Naive thymus-derived CD8-positive, alpha-beta T cell (primary cell): ENCODE measurements around the gene NCKAP5. TPM values are rescaled to one million over a fixed set of nuclear protein-coding genes. Genes with fewer than 3 reads are reported as not detected.

Source experiments
- ATAC-seq, 2 donors: fragments of 150-1000 bp; cut with Tn5 transposase in 1 of 2; sonication (Bioruptor Pico), chemical (Tn5 transposase) in 1 of 2; 1 replicate in 1 of 2; 2 replicates in 1 of 2; pipeline ENCODE4 v1.10.0; 2021; ENCODE audit warnings: mild to moderate bottlenecking in 2 of 2, moderate library complexity in 2 of 2
- POLR2A ChIA-PET: fragments of 350-600 bp; sonication (Branson Sonifier 250); formaldehyde crosslinking; loops from one replicate; lab custom pipeline; 2021; ENCODE audit warnings: antibody characterized with exemption; lab: Charles Lee
- DNase-seq, 10 donors: peaks; one replicate each; pipeline versions ENCODE4 v3.0.0 to v3.0.0-alpha.2; 2020 to 2022
- H3K27ac Mint-ChIP-seq, 10 donors: one replicate each; pipeline ENCODE4 v1.8.0; 2020 to 2022; ENCODE audit warnings: mild to moderate bottlenecking in 10 of 10, mixed read lengths in 10 of 10, moderate library complexity in 4 of 10, inconsistent platforms in 1 of 10
- H3K27me3 Mint-ChIP-seq, 5 donors: one replicate each; pipeline ENCODE4 v1.8.0; 2021 to 2022; ENCODE audit warnings: mixed read lengths in 5 of 5
- H3K36me3 Mint-ChIP-seq, 3 donors: one replicate each; pipeline ENCODE4 v1.8.0; 2020 to 2022; ENCODE audit warnings: mixed read lengths in 3 of 3, mild to moderate bottlenecking in 2 of 3, inconsistent platforms in 1 of 3
- H3K4me1 Mint-ChIP-seq, 4 donors: one replicate each; pipeline ENCODE4 v1.8.0; 2021 to 2022; ENCODE audit warnings: mixed read lengths in 4 of 4
- H3K4me3 Mint-ChIP-seq, 10 donors: one replicate each; pipeline ENCODE4 v1.8.0; 2020 to 2022; ENCODE audit warnings: mild to moderate bottlenecking in 10 of 10, mixed read lengths in 10 of 10, moderate library complexity in 6 of 10, inconsistent platforms in 1 of 10
- H3K9me3 Mint-ChIP-seq, 9 donors: one replicate each; pipeline ENCODE4 v1.8.0; 2020 to 2022; ENCODE audit warnings: mixed read lengths in 9 of 9, mild to moderate bottlenecking in 3 of 9, inconsistent platforms in 1 of 9, moderate library complexity in 1 of 9
- polyA plus RNA-seq, 3 donors: library from polyadenylated mRNA; unstranded; fragments of 300-500 nt; fragmentation: Illumina TruSeq; gene quantifications; one replicate each; pipeline ENCODE4 v1.2.3, GENCODE V29; 2021
- total RNA-seq, 8 experiments: library from RNA in 2 of 8; stranded (reverse) in 2 of 8; gene quantifications; one replicate each; pipeline ENCODE4 v1.2.3 and lab custom pipeline; 2021 to 2026

The NCKAP5 gene
- total and polyA plus RNA-seq, 5 experiments from 2014 or later: not detected

DNA sequence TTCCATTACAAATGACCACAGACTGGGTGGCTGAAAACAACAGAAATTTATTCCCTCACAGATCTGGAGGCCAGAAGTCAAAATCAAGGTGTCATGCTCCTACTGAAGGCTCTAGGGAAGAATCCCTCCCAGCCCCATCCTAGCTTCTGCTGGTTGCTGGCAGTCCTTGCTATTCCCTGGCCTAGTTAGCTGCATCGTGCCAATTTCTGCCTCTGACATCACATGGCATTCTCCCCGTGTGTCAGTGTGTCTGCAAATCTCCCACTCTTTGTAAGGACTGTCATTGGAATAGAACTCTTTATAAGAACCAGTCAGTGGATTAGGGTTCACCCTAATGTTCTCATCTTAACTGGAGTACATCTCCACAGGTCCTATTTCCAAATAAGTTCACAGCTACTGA, 30.5 kb upstream of the NCKAP5 start:
- POLR2A ChIA-PET: no interaction called here
- Mint-ChIP-seq H3K36me3 (no peaks in the 10 kb centered on the region), H3K27me3 (peaks cover 0 to 33% (median 6%) of the 10 kb centered on the region in 5 donors), H3K4me1 (peaks cover 0 to 2% (median 0%) of the 10 kb centered on the region in 4 donors), H3K9me3 (peaks cover 0 to 27% (median 2%) of the 10 kb centered on the region in 9 donors), H3K4me3 (no peak overlapping the region), H3K27ac (no peak overlapping the region)
- DNase-seq (no peak), ATAC-seq (no peak)

DNA sequence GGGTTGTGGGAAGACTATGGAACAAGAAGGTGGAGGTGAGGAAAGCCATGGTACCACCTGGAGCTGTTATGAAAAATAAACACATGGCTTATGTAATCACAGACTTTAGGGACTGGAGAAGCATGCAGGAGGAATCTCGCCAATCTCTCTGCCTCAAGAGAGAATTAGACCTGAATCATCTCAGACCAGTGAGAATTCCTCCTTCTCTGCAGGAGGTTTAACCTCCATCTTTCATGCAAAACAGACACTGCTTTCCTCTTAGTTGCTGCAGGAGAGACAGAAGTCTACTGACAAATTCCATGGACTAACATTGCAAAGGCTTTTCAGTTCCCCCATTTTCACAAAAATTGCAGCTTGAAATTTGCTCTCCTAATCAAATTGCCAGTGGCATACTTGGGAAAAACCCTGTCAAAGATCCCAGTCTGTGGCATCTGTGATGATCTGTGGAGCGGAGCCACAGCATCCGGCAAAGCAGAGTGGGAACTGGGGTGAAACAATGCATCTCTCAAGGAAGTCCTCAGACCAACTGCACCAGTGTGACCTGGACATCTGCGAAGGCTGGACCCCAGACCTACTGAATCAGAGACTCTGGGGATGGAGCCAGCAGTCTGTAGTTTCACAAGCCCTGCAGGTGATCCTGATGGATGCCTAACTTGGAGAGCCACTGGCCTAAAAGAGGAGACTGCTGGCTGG, 28.6 kb upstream of the NCKAP5 start:
- no peak overlapping the region for H3K4me3 Mint-ChIP-seq
- no peak for ATAC-seq
- no peaks in the 10 kb centered on the region for H3K36me3 Mint-ChIP-seq
- H3K27ac Mint-ChIP-seq: no peak overlapping the region
- peaks cover 0 to 16% (median 2%) of the 10 kb centered on the region in 9 donors for H3K9me3 Mint-ChIP-seq
- H3K4me1 Mint-ChIP-seq: no peaks in the 10 kb centered on the region
- POLR2A ChIA-PET: no interaction called here
- DNase-seq: no peak
- H3K27me3 Mint-ChIP-seq: peaks cover 0 to 33% (median 6%) of the 10 kb centered on the region in 5 donors

DNA sequence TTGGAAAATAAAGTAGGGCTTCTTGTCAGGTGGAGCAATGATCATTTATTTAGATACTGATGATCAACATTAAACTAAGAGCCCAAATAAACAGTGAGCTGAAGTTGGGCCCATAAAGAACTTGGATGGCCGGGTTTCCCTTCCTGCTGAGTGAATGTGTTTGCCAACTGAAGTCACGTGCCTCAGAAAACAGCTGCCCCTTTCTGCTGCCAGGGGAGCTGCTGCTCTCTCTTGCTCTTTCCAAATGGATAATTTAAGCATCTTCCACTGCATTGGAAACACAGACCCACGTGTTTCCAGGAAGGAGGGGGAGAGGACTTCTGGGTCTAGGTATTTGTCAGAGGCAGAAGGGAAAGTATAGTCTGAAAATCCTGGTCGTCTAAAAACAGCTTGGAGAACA, 22.9 kb upstream of the NCKAP5 start:
- Mint-ChIP-seq H3K4me3 (no peak overlapping the region), H3K27me3 (peaks cover 0 to 22% (median 5%) of the 10 kb centered on the region in 5 donors), H3K4me1 (no peaks in the 10 kb centered on the region), H3K9me3 (peaks cover 0 to 16% (median 0%) of the 10 kb centered on the region in 9 donors), H3K27ac (no peak overlapping the region), H3K36me3 (no peaks in the 10 kb centered on the region)
- no peak for DNase-seq
- no peak for ATAC-seq
- POLR2A ChIA-PET: no interaction called here

DNA sequence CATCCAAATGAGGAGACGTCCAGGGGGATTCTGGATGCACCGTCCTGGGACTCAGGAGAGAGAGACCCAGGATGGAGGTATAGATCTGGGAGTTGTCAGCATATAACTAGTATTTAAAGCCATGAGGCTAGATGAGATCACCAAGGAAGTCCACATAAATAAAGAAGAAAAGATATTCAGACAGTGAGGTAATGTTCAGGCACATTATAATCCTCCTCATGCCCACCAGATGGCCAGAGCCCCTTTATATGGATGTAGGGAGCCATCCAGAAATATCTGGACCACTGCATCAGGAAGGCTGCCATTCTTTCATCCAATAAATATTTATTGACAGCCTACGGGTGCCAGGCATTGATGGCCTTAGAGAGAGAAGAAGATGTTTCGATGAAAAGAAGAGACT, 21.2 kb upstream of the NCKAP5 start:
- H3K36me3 Mint-ChIP-seq: no peaks in the 10 kb centered on the region
- H3K4me3 Mint-ChIP-seq: no peak overlapping the region
- no peaks in the 10 kb centered on the region for H3K4me1 Mint-ChIP-seq
- ATAC-seq: no peak
- DNase-seq: no peak
- H3K27me3 Mint-ChIP-seq: peaks cover 0 to 13% (median 2%) of the 10 kb centered on the region in 5 donors
- H3K27ac Mint-ChIP-seq: no peak overlapping the region
- POLR2A ChIA-PET: no interaction called here
- H3K9me3 Mint-ChIP-seq: peaks cover 0 to 16% (median 0%) of the 10 kb centered on the region in 9 donors

DNA sequence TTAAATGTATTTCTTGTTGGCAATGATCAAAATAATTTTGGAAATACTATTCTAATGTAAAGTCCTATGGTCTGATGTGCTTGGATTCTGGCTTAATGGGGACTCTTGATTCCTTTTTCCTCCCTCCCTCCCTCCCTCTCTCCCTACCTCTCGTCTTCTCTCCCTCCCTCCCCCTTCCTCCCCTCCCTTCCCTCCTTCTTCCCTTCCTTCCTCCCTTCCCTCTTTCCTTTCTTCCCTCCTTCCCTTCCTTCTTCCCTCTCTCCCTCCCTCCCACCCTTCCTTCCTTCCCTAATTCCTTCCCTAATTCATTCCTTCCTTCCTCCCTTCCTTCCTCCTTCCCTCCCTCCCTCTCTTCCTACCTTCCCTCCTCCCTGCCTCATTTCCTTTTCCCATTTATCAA, 19.9 kb upstream of the NCKAP5 start:
- ATAC-seq: no peak
- POLR2A ChIA-PET: no interaction called here
- Mint-ChIP-seq H3K36me3 (no peaks in the 10 kb centered on the region), H3K4me3 (no peak overlapping the region), H3K27ac (no peak overlapping the region), H3K9me3 (peaks cover 0 to 16% (median 0%) of the 10 kb centered on the region in 9 donors), H3K27me3 (peaks cover 0 to 8% (median 0%) of the 10 kb centered on the region in 5 donors), H3K4me1 (no peaks in the 10 kb centered on the region)
- DNase-seq: no peak

DNA sequence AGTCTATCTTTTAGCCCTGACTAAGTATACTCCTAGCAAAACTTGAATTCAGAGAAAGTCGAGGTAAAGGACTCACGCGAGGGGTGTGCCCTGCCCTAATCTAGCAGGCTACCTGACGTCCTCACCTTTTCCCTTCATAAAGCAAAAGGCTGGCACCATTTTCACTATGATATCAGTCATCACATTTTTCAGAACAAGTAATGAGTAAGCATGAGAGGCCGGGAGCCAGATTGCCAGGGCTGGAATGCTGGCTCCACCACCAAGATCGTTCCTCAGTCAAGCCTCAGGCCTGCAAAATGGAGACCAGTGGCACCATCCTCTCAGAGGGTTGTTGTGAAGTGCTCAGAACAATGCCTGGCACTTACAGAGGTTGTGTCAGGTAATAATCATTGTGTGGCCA, 18.7 kb upstream of the NCKAP5 start:
- Mint-ChIP-seq H3K4me1 (no peaks in the 10 kb centered on the region), H3K36me3 (no peaks in the 10 kb centered on the region), H3K27me3 (peaks cover 0 to 8% (median 0%) of the 10 kb centered on the region in 5 donors), H3K27ac (no peak overlapping the region), H3K4me3 (no peak overlapping the region), H3K9me3 (peaks cover 0 to 16% (median 0%) of the 10 kb centered on the region in 9 donors)
- ATAC-seq (no peak), DNase-seq (no peak)
- POLR2A ChIA-PET: no interaction called here

DNA sequence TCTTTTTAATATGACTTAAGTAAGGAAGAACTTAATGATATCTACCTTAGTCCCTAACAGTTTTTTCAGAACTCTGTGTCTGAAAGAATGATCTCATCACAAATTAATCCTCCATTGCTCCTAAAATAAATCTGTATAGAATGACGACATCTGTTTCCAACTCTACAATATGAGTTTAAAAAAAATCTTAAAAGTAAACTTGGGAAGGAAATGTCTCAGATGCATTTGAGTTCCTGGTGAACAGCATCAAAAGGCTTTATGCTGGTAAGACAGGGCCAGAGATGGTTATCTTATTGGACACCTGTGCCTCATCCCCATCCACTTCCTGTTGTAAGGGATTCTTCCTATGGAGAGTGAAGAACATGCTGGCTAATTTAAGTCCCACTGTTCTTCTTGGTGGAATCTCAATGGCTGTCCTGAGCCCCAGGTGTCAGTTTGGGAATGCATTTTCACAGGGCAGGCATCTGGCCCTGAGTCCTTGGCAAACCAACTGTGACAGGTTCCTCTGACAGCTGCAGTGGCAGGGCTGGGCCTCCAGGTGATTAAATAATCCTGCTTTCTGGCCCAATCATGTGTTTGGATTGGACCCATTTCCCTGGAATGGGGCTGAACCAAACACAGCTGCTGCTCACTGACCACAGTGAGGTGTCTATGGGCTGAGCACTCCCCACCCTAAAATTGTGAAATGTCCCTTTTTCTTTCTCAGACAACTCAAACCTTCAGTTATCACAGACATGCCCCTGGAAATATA, 12.9 kb upstream of the NCKAP5 start:
- POLR2A ChIA-PET: no interaction called here
- no peaks in the 10 kb centered on the region for H3K4me1 Mint-ChIP-seq
- no peaks in the 10 kb centered on the region for H3K36me3 Mint-ChIP-seq
- DNase-seq (no peak), ATAC-seq (no peak)
- no peak overlapping the region for H3K27ac Mint-ChIP-seq
- H3K4me3 Mint-ChIP-seq: no peak overlapping the region
- H3K9me3 Mint-ChIP-seq: peaks cover 0 to 4% (median 0%) of the 10 kb centered on the region in 9 donors
- H3K27me3 Mint-ChIP-seq: peaks cover 0 to 15% (median 3%) of the 10 kb centered on the region in 5 donors

DNA sequence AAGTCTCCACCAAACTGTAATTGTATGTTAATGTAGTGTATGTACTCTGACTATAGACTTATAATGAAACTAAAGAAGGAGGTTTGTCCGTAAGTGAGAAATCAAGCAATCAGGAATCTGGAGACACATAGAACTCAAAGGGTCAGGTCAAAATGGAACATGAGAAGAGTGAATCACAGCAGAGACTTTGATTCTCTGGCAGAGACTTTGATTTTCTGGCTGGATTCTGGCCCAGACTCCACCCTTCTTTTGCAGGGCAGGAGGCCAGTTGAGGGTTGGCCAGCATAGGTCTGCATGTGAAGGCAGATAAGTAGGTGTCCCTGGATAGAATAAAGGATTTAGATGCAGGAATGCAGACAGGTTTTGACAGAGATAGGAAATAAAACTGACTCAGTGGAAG, 11.0 kb upstream of the NCKAP5 start:
- no peaks in the 10 kb centered on the region for H3K36me3 Mint-ChIP-seq
- H3K27ac Mint-ChIP-seq: no peak overlapping the region
- POLR2A ChIA-PET: no interaction called here

DNA sequence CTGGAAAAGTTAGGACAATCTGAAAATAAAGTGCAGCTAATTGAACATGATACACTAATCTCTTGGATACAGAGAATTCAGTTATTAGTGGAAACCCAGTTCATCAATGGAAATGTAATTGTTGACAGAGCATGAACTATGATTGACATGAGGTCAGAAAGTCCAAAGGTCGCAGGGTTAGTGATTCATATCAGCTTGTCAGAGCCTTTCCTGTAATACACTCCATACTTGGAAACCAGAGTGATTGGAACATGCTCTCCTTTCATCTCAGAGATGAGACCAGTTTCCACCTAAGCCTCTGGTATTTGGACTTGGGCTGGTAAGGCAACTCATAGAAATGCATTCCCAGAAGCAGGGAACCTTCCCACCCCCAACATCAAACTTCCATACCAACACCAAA, 8.5 kb upstream of the NCKAP5 start:
- Mint-ChIP-seq H3K4me1 (no peaks in the 10 kb centered on the region), H3K4me3 (no peak overlapping the region), H3K36me3 (no peaks in the 10 kb centered on the region), H3K27me3 (peaks cover 0 to 15% (median 3%) of the 10 kb centered on the region in 5 donors), H3K9me3 (peaks cover 0 to 4% (median 0%) of the 10 kb centered on the region in 9 donors), H3K27ac (no peak overlapping the region)
- ATAC-seq: no peak
- POLR2A ChIA-PET: no interaction called here
- DNase-seq: no peak

More for the DNA sequence above, 11.0 kb upstream of the NCKAP5 start:
- DNase-seq: no peak
- Mint-ChIP-seq H3K4me1 (no peaks in the 10 kb centered on the region), H3K4me3 (no peak overlapping the region), H3K9me3 (no peaks in the 10 kb centered on the region), H3K27me3 (peaks cover 0 to 15% (median 3%) of the 10 kb centered on the region in 5 donors)
- no peak for ATAC-seq

DNA sequence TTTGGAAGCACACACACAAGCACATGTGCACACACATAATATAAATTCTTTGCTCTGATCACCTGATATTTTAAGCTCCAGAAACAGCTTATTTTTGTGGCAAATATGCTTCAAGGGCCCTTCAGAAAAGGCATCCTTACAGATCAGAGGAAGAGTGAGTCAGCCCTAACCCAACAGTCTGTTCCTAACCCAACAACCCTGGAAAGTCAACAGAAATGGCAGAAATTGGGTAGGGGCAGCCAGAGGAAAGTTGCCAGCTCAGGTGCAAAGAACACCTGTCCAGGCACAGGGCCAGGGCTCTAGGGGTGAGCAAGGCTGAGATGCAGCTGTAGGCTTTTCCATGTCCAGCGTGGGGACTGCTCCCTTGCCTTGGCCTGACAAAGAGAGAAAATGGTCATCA, 6.4 kb upstream of the NCKAP5 start:
- ATAC-seq (no peak), DNase-seq (no peak)
- Mint-ChIP-seq H3K4me1 (no peaks in the 10 kb centered on the region), H3K36me3 (no peaks in the 10 kb centered on the region), H3K27ac (no peak overlapping the region), H3K27me3 (peaks cover 0 to 15% (median 2%) of the 10 kb centered on the region in 5 donors), H3K4me3 (no peak overlapping the region), H3K9me3 (peaks cover 0 to 4% (median 0%) of the 10 kb centered on the region in 9 donors)
- POLR2A ChIA-PET: no interaction called here

DNA sequence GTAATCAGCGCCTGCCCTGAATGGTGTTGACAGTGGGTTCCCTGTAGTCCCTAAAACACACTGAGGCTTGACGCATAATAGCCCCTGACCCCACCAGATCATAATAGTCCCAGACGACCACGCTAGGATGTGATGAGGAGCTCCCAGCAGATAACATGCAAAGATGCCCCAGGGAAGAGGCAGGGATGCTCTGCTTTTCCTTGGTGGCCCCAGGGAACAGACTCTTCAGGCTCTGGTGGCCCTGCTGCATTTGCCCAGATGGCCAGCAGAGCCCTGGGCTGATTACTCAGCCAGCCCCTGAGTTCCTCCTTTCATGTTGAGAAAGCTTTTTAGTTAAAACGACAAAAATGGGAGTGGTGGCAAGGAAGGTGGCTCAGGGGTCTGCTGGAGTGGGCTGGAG, 5.9 kb upstream of the NCKAP5 start:
- Mint-ChIP-seq H3K27me3 (peaks cover 0 to 13% (median 3%) of the 10 kb centered on the region in 5 donors), H3K9me3 (peaks cover 0 to 4% (median 0%) of the 10 kb centered on the region in 9 donors), H3K27ac (no peak overlapping the region), H3K4me1 (no peaks in the 10 kb centered on the region), H3K36me3 (no peaks in the 10 kb centered on the region), H3K4me3 (no peak overlapping the region)
- ATAC-seq: no peak
- POLR2A ChIA-PET: no interaction called here
- DNase-seq: no peak

DNA sequence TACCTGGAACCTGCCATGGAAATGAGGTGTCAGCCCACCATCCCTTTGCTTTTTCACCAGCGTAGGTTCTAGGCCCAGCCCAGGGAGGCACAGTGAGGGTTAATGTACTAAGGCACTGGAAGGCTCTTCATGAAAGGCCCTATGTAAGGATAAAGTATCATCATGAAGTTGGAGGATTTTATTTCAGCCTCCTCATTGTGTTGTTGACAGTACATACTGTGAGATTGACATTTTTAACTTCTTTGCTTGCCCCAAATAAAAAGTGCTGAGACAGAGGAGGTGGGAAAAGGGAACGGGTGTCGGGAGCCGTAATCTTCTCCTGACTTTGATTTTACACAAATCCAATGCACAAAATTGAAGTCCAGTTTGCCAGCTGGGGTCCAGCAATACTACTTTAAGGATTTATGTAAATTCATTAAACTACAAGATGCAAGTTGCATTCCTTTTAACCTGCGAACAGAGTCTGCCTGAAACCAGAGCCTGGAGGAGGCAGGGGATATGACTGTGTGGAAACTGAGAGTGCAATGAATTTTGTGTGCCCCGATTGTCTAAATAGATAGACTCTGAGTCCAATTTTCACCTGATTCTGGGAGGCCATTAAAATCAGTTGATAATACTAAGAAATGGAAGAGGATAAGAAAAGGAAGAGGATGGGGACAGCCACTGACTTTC, 5.4 kb upstream of the NCKAP5 start:
- no peaks in the 10 kb centered on the region for H3K36me3 Mint-ChIP-seq
- DNase-seq (no peak), ATAC-seq (no peak)
- peaks cover 0 to 4% (median 0%) of the 10 kb centered on the region in 9 donors for H3K9me3 Mint-ChIP-seq
- no peak overlapping the region for H3K4me3 Mint-ChIP-seq
- H3K4me1 Mint-ChIP-seq: no peaks in the 10 kb centered on the region
- H3K27me3 Mint-ChIP-seq: peaks cover 0 to 11% (median 6%) of the 10 kb centered on the region in 5 donors
- POLR2A ChIA-PET: no interaction called here
- no peak overlapping the region for H3K27ac Mint-ChIP-seq

DNA sequence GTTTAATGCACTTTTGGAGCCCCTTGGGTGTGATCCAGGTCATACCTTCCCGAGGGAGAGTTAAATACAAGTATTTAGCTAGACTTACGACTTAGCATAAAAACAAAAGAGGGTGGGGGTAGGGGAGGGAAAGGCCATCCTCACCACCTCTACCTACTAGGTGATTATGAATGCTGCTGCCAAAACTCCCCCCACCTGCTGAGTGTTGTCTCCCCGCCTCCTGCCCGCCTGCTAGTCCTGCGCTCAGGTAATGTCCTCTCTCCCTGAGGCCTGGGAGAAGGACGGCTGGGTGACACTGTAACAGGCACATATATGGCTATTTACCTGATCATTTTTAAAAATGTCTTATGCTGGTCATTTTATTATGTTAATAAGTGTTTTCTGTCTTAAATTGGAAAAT, 3.0 kb upstream of the NCKAP5 start:
- no peak overlapping the region for H3K4me3 Mint-ChIP-seq
- H3K4me1 Mint-ChIP-seq: peaks cover 0 to 6% (median 0%) of the 10 kb centered on the region in 4 donors
- peaks cover 0 to 4% (median 0%) of the 10 kb centered on the region in 9 donors for H3K9me3 Mint-ChIP-seq

More for the DNA sequence above, 3.0 kb upstream of the NCKAP5 start:
- no peak for ATAC-seq
- no peak overlapping the region for H3K27ac Mint-ChIP-seq
- H3K27me3 Mint-ChIP-seq: peaks cover 3 to 22% (median 4%) of the 10 kb centered on the region in 5 donors
- no peaks in the 10 kb centered on the region for H3K36me3 Mint-ChIP-seq
- POLR2A ChIA-PET: no interaction called here
- DNase-seq: no peak
